HG02981 (cell line): ENCODE results near the gene SAMD11.
A peak's percentile ranks its signal among the peaks of the same experiment; 100 is the strongest.
"Not testable (repeated sequence)": the region's sequence is repeated elsewhere in the genome, so short reads cannot be mapped to it uniquely, and the experiment has no call there.

Experiments
- ATAC-seq: cut with Tn5 transposase; IDR thresholded peaks from one replicate; pipeline ENCODE4 v1.9.1; 2021; ENCODE audit warnings: mild to moderate bottlenecking, moderate library complexity; ENCODE audit not compliant: unreplicated experiment

Gene SAMD11

DNA sequence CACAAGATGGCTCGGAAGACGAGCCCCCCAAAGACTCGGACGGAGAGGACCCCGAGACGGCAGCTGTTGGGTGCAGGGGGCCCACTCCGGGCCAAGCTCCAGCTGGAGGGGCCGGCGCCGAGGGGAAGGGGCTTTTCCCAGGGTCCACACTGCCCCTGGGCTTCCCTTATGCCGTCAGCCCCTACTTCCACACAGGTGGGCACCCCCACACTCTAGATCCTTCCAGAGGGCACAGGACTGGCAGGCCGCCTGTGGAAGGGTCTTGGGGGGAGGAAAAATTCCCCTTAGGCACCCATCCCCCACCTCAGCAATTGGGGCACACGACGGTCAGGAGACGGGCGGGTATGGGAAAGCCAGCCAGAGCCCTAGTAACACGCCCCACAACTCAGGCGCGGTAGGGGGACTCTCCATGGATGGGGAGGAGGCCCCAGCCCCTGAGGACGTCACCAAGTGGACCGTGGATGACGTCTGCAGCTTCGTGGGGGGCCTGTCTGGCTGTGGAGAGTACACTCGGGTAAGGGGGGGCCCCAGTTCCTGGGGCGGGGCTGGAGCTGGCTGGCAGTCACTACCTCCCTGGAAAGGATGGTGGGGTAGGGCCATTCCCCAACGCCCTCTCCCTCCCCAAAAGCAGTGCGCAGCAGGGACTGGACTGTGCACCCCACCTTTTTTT, 19.3 kb downstream of the SAMD11 start:
- ATAC-seq = no peak

DNA sequence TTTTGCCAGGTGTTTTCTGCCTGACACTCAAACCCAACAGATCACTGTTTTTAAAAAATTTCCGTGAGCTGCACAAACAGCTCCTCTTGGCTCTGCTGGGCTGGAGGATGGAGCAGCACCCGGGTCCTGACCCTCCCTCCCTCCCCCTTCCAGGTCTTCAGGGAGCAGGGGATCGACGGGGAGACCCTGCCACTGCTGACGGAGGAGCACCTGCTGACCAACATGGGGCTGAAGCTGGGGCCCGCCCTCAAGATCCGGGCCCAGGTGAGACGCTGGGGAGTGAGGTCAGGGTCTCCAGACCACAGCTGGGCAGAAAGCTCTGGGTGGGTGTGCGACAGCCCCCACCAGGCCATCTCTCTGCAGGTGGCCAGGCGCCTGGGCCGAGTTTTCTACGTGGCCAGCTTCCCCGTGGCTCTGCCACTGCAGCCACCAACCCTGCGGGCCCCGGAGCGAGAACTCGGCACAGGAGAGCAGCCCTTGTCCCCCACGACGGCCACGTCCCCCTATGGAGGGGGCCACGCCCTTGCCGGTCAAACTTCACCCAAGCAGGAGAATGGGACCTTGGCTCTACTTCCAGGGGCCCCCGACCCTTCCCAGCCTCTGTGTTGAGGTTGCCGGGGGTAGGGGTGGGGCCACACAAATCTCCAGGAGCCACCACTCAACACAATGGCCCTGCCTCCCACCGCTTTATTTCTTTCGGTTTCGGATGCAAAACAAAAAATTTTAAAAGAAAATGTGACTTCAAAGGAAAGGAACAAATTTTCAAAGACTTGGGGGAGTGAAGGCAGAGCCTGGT, 20.0 kb downstream of the SAMD11 start:
- ATAC-seq = no peak

DNA sequence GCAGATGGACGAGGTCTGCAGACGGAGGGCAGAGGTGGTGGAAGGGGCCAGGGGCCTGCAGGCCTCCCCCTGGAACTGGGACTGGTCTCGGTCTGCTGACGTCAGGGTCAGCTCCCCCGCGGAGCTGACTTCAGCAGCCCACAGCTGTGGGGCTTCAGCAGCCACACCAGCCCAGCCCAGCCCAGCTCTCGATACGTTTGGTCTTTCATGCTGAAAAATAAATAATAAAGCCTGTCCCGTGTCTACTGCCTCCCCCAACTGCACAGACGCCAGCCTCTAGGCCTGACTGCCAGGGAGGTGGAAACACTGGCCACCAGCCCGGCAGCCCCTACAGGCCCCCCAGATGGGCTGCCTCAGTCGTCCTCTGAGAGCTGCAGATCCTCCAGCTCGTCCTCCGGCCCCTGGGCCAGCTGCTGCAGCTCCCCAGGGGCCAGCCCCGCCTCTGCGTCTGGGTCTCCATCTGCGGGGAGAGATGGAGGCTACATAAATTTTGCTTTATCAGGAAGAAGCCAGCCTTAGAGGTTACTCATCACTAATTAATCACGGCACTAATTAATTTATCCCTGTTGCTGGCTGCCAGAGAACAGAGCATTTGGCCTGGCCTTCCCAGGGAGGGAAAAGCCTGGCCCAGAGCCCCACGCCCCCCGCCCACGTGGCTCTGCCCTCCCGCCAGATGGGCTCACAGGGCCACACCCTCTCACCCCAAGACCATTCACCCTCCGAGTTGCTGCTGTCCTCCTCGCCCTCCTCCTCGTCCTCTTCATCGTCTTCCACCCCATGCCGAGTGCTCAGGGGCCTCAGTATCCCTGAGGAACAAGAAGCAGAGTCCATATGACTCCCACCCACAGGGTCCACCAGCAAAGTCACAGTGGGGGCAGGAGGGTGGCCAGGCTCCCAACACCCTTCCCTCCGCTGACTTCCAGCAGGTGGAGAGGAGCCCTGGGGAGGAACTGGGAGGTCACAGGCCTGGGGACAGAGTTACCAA, 20.9 kb downstream of the SAMD11 start:
- ATAC-seq = no peak

DNA sequence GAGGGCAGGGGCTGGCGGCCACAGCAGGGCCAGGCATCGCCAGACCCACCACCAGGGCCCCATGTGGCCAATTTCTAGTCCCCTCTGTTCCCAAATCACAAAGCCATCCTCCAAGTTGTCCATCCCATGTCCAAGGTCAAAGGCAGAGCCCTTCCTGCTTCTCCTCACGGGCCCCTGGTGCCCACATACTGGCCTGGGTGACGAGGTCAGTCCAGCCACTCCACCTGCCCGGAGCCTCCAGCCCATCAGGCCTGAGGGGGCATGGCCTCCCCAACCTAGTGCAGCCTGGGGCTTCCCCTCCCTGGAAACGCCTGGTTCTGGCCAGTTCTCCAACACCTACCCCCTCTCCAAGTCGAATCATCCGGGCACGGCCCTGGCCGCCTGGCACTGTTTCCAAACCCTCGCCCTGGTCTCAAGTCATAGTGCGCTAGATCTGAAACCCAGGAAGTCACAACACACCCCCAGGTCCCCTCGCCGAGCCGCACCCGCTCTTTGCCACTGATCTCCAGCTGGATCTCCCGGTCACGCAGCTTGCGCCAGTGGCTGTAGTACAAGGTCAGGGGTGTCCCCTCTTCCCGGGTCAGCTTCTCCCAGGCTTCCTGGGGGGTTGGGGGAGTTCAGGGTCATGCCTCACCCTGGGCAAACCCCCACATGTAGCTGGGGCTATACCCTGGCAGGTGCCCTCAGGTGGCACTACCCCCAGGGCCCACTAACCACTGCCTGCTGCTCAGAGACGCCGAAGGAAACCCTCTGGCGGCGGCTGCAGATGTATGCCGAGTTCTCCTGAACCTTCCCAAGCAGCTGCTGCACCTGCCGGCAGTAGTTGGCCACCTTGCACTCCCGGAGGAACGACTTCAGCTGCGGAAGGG, 22.2 kb downstream of the SAMD11 start:
- ATAC-seq = no peak

DNA sequence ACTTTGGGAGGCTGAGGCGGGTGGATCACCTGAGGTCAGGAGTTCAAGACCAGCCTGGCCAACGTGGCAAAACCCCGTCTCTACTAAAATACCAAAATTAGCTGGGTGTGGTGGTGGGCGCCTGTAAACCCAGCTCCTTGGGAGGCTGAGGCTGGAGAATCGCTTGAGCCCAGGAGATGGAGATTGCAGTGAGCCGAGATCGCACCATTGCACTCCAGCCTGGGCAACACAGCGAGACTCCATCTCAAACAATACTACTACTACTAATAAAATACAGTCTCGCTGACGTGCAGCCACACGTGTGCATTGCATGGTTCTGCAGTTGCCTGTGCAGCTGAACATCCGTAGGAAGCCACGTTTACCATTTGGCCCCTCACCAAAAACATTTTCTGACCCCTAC, 23.1 kb downstream of the SAMD11 start:
- not testable (repeated sequence) for ATAC-seq

DNA sequence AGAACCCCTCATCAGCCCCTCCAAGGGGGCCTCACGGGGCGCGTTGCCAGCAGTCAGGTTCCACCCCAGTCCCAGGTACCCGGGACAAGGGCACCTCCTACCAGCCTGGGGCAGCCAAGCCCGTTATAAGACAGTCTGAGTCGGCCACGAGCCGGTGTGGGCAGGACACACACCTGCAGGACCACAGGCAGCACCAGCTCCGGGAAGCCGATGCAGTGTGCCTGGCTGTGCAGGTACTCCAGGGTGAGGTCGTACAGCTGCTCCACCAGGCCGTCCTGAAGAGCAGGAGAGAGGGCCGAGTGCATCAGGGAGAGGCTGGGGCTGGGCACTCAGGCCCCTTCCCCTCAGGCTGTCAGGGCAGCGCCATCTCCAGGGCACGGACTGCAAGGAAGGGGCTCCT, 24.2 kb downstream of the SAMD11 start:
- no peak for ATAC-seq

DNA sequence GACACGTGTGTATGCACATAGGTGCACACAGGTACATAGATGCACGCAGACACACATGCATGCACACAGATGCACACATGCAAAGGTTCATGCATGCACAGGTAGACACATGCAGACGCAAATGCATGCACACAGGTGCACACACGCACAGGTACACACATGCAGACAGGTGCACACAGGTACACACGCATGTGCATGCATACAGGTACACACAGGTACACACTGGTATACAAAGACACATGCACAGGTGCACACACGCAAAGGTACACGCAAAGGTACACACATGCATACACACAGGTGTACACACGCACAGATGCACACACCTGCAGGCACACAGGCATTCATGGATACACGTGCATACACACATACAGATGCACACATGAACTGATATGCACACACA, 26.5 kb downstream of the SAMD11 start:
- ATAC-seq = no peak

DNA sequence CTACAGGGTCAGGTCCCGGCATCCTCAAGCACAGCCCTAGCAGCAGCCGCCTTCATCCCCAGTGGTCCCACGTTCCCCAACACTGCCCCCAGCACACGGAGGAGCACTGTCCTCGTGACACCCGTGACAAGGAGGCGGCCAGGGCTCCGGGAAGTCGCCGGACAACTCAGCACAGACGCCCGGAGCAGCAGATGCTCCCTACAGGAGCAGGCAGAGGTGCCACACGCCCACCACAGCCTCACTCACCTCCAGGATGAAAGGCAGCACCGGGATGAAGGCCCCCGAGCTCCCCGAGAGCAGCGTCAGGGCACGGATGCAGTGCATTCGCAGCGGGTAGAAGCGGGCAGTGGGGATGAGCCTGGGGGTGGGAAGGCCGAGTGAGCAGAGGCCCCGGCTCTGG, 27.2 kb downstream of the SAMD11 start:
- no peak for ATAC-seq

DNA sequence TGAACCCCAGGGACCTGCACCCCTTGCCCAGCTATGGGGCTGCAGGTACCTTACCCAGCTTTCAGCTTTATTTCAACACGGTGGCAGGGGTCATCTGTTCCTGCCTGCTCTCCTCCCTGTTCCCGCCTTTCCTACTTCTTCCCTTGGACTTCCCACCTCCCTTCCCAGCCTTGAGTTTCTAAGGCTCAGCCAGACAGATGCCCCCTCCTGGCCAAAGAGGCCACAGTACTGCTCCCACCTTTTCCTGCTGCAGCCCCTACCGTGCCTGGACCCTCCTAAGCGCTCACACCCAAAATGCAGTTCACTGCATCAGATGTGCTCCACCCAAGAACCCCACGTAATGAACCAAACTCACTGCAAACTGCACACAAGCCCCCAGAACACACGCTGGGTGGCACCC, 27.6 kb downstream of the SAMD11 start:
- ATAC-seq = no peak

DNA sequence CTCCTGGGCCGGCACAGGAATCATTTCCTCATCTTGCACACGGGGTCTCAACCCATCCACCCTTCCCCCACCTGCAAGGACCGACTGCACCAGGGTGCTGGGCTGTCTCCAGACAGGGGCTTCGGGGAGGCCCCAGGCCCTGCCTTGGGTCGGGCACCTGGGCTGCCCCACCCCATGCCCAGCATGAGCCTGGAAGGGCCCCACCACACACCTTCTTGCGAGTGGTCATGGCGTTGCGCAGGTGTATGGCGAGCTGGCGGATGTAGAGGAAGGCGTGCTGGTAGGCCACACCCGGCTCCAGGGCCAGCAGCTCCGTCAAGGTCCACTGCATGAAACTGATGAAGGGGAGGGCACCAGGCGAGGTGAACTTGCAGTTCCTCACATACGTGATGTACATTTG, 28.5 kb downstream of the SAMD11 start:
- no peak for ATAC-seq

DNA sequence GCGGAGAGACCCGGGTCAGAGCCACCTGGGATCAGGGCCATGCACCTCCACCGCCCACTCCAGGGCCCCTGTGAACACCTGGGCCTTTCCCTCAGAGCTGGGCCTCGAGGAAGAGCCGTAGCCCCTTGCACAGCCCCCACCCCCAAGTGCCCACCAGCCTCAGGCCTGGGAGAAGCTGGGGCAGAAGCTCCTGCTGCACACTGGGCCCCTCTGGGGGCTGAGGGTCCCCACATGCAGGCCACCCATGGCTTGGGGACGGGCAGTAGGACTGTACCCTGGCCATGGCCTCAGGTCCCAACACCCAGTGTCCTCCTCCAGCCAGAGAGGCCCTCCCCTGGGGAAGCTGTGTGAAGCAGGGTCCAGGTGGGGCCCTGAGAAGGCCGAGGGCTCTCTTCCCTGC, 28.9 kb downstream of the SAMD11 start:
- ATAC-seq = no peak

DNA sequence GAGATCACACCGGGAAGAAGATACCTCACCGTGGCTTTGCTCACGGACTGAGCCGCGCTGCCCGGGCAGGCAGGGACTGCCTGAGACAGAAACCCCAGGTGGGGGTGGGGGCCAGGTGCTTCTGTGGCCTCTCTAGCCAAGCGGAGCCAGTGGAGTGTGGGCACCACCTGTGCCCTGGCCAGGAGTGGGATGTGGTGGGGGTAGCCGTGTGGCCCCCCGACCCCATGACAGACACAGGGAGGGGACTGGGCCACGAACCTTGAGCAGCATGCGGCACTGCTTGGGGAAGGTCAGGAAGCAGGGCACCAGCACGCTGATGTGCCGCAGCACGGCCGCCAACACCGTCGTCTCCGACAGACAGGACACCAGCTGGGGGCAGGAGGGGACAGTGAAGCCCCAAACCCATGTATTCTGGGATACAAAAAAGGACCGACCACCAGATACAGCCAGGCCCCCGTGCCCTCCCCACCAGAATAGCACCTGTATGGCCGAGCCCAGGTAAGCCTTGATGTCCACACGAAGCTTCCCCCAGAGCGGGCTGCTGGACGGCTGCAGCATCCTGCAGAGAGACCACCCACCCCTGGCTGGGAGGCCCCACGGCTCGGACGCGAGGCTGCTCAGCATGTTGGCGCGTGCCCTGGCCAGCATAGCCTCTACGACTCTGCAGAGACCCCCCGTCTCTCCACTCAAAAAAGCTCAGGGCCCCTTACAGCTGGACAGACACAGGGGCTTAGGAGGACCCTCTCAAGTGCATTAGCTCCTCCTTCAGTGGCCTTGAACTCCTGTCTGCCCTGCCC, 30.0 kb downstream of the SAMD11 start:
- no peak for ATAC-seq

DNA sequence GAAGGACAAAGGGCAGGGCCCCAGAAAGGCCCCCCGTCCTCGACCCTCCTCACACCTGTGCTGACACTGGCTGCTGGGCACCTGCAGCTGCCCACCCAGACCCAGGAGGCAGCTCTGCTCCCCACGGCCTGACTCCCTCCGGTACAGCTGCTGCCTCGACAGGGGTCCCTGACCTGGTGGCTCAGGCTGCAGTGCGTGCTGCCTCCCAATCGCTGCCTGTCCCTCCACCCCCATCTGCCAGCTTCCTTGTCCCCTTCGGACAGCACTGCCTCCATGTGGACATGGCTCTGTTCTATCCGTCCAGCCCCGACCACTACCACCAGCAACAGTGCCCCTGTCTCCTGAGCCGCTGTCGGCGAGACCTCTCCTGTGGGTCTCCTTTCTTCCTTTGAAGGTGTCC, 31.2 kb downstream of the SAMD11 start:
- no peak for ATAC-seq

DNA sequence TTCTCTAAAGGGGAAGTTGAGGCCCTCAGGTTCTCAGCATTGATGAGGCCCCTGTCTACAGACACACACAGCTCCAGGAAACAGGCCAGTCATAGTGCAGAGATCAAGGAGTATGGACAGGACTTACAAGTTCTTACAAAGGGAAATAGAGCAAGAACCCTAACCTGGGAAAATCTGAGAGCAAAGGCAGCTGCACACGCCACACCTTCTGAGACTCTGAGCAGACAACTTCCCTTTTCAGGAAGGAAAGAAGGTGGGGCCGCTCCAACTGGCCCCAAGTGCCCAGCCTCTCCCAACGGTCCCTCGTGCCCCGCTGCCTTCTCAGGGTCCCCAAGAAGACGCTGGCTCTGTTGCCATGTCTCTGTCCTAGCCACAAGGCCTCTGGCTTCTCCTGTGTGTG, 31.8 kb downstream of the SAMD11 start:
- no peak for ATAC-seq

DNA sequence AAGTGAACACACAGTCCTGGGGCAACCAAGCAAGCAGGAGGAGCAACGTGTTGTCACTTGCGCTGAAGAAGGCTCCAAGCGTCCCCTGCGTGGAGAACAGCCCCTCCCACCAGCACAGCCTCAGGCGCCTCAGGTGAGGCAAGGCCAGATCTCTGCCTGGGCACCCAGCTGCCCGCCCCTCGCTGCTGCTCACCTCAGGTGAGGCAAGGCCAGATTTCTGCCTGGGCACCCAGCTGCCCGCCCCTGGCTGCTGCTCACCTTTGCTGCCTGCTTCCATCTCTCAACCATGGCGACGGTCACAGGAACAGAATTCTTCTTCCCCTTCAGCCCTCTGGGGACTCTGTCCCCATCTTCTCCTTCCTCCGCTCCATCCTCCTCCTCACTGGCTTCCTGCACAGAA, 32.9 kb downstream of the SAMD11 start:
- ATAC-seq = no peak

DNA sequence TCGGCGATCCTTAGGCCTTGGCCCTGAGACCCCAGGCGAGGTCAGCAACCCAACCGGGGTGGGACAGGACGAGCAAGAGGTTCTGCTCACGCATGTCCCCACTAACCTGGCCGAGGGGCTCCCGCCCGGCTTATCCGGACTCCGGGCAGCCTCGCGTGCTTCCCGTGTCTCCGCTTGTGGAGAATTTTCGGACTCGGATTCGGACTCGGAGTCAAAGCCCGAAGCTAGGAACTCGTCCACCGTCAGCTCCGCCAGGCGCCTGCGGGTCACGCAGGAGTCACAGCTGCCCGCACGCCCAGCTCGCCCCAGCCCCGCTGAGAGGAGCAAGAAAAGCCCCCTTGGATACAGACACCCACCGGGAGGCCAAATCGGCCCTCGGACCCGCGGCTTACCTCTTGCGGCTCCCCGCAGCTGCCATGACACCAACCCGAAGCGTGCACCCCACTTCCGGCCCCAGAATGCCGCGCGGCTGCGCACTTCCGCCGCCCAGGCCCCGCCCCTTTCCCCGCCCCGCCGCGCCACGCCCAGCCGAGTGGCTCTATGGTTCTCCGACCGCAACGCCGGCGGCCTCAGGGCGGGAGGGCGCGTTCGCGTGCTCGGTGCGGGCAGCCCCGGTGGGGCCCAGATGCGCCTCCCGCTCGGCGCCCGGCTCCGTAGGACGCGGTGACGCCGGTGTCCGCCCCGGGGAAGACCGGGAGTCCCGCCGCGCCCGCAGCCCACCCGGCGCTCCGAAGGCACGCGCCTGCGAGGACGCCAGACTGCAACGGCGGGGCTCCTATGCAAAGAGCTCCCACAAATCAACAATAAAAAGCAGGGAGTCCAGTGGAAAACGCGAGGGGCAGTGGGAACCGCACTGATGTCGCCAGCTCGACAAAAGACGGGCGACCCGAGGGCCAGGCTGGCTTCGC, 35.4 kb downstream of the SAMD11 start, which contains the start of gene NOC2L:
Gene NOC2L (minus strand): TSS at position 434 of the 908 bp plus-strand sequence. CDS start 16 bp downstream, at position 418.
- peak; percentile 71 for ATAC-seq

DNA sequence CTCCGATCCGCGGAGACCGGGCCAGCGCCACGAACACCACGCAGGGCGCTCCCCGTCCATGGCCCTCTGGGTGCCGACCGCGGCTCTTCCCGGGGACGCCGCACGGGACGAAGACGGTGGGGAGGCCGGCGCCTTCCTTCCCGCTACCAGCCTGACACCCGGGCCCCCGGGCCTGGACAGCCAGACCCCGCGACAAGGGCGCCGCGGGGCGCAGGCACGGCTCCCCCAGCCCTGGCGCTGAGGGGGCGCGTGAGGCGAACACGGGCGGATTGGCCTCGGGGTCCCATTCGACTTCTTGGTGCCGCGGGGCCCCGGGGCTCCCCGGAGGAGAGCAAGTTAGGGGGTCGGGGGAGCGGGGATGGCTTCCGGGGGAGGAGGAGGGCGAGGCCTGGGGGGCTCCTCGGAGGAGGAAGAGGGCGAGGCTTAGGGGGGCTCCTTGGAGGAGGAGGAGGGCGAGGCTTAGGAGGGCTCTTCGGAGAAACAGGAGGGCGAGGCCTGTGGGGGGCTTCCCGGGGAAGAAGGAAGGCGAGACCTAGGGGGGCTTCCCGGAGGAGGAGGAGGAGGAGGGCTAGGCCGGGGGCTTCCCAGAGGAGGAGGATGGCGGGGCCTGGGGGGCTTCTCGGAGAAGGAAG, 36.1 kb downstream of the SAMD11 start:
- ATAC-seq = no peak
